Measurements from ENCODE around the gene YWHAH.

The YWHAH gene

DNA sequence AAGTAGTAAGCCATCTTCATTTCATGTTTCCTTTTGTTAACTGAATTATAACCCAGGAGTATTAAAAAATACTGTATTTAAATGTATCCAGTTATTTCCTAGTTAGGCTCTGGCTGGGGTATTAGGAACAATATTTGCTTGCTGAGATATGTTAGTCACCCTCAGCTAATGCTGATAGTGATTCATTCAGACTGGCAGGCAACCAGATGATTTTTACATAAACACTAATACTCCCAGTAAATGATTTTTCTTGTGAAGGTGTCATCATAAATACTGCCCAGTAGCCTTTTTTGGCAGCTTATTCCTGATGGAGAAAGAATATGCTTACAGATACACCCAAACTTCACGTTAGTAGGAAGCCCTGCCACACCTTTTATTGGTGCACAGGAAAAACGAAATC lies 8.1 kb downstream of the YWHAH start:
- no peaks in the 10 kb centered on the region for H3K9me3 ChIP-seq (replicated peaks; ENCODE audit: low read length)
- peaks cover 53% of the 10 kb centered on the region for H3K4me1 ChIP-seq (ENCODE audit: control insufficient read depth, insufficient read depth, low read length)
- peaks cover 47% of the 10 kb centered on the region for H3K36me3 ChIP-seq (ENCODE audit: insufficient read depth, low read length)
- peak overlapping the region; percentile 36 for H3K4me3 ChIP-seq (ENCODE audit: low read length)
- peak overlapping the region; percentile 70 for H3K4me2 ChIP-seq (ENCODE audit: low read length)
- peak overlapping the region; percentile 59 for H3K9ac ChIP-seq (ENCODE audit: low read depth, low read length)
- no peaks in the 10 kb centered on the region for H3K27me3 ChIP-seq (ENCODE audit: control insufficient read depth, insufficient read depth, low read length)

DNA sequence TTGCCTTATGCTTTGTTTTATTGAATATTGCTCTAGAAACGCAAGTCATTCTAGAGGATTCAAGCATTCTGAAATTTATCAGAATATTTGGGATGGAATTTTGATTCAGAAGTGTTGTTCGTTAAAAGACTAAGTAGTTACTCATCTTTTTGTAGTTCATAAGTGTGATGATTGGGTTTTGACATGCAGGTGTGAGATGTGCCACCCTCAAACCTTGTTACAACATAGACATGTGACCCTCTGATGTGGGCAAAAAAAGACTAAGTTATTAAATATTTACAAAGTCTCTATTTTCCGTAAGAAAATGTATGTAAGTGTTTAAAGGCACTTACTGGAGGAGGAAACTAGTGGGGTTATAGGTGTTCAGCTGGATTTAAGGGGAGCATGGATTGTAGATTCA lies 8.9 kb downstream of the YWHAH start:
- peak overlapping the region; percentile 70 for H3K4me2 ChIP-seq (ENCODE audit: low read length)
- H3K4me3 ChIP-seq (ENCODE audit: low read length) = no peak overlapping the region
- no peak overlapping the region for H3K9ac ChIP-seq (ENCODE audit: low read depth, low read length)
- H3K27me3 ChIP-seq (ENCODE audit: control insufficient read depth, insufficient read depth, low read length) = no peaks in the 10 kb centered on the region
- H3K9me3 ChIP-seq (replicated peaks; ENCODE audit: low read length) = no peaks in the 10 kb centered on the region
- H3K4me1 ChIP-seq (ENCODE audit: control insufficient read depth, insufficient read depth, low read length) = peaks cover 53% of the 10 kb centered on the region
- H3K36me3 ChIP-seq (ENCODE audit: insufficient read depth, low read length) = peaks cover 49% of the 10 kb centered on the region

DNA sequence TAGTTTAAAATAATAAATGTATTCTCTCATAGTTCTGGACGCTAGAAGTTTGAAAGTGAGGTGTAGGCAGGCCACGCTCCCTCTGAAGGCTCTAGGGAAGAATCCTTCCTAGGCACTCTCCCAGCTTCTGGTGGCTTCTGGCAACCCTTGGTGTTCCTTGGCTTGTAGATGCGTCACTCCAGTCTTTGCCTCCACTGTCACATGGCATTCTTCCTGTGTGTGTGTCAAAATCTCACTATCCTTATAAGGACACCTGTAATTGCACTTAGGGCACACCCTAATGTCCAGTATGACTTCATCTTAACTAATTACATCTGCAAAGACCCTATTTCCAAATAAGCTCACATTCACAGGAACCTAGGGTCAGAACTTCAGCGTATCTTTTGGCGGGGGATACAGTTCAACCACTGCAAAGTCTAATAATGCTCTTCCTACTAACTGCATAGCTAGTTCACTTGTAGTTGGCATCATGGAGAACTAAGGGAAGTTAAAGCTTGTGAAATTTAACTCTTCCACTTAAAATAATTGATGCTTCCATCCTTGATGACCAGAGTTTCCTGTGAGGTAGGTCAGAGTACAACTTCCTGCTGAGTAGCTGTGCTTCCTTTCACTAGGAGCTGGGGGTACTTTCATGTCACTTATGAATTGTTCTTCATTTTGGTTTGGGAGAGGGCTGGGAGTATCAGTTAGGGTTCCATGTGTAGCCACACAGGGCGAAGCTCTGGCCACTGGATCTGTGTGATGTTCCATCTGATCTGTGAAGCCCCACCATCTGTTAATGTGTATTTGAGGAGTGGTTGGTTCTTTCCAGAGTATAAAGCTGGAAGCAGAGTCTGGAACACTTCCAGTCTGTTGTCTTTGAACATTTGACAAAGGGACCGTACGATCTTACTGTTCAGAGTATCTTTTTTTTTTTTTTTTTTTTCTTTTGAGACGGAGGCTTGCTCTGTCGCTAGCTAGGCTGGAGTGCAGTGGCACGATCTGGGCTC lies 10.5 kb downstream of the YWHAH start:
- H3K27me3 ChIP-seq (ENCODE audit: control insufficient read depth, insufficient read depth, low read length) = no peaks in the 10 kb centered on the region
- H3K4me3 ChIP-seq (ENCODE audit: low read length) = no peak overlapping the region
- H3K36me3 ChIP-seq (ENCODE audit: insufficient read depth, low read length) = peaks cover 46% of the 10 kb centered on the region
- no peaks in the 10 kb centered on the region for H3K9me3 ChIP-seq (replicated peaks; ENCODE audit: low read length)
- no peak overlapping the region for H3K4me2 ChIP-seq (ENCODE audit: low read length)
- peaks cover 48% of the 10 kb centered on the region for H3K4me1 ChIP-seq (ENCODE audit: control insufficient read depth, insufficient read depth, low read length)
- no peak overlapping the region for H3K9ac ChIP-seq (ENCODE audit: low read depth, low read length)

DNA sequence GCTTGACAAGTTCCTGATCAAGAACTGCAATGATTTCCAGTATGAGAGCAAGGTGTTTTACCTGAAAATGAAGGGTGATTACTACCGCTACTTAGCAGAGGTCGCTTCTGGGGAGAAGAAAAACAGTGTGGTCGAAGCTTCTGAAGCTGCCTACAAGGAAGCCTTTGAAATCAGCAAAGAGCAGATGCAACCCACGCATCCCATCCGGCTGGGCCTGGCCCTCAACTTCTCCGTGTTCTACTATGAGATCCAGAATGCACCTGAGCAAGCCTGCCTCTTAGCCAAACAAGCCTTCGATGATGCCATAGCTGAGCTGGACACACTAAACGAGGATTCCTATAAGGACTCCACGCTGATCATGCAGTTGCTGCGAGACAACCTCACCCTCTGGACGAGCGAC lies 12.0 kb downstream of the YWHAH start:
- H3K4me3 ChIP-seq (ENCODE audit: low read length) = no peak overlapping the region
- no peak overlapping the region for H3K9ac ChIP-seq (ENCODE audit: low read depth, low read length)
- no peak overlapping the region for H3K4me2 ChIP-seq (ENCODE audit: low read length)
- peaks cover 33% of the 10 kb centered on the region for H3K4me1 ChIP-seq (ENCODE audit: control insufficient read depth, insufficient read depth, low read length)
- peaks cover 39% of the 10 kb centered on the region for H3K36me3 ChIP-seq (ENCODE audit: insufficient read depth, low read length)
- H3K9me3 ChIP-seq (replicated peaks; ENCODE audit: low read length) = no peaks in the 10 kb centered on the region
- no peaks in the 10 kb centered on the region for H3K27me3 ChIP-seq (ENCODE audit: control insufficient read depth, insufficient read depth, low read length)

DNA sequence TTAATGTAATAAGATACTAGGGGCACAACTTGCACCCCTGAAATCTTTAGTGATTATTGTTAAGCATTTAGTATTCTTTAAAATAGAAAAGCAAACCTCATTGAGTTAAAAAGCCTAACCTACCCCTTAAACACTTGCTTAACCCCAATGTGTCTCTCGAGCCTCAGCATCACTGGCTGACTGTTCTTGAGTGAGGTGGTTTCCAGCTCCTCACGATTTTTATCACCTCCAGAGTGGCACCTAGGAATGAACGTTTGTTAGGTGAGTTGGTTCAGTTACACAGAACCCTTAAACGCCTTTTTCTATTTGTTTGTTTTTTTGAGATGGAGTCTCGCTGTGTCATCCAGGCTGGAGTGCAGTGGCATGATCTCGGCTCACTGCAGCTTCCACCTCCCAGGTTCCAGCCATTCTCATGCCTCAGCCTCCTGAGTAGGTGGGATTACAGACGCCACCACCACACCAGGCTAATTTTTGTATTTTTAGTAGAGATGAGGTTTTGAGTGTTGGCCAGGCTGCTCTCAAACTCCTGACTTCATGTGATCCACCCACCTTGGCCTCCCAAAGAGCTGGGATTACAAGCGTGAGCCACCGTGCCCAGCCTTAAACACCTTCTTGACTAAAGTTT lies 13.7 kb downstream of the YWHAH start:
- no peaks in the 10 kb centered on the region for H3K9me3 ChIP-seq (replicated peaks; ENCODE audit: low read length)
- H3K4me3 ChIP-seq (ENCODE audit: low read length) = no peak overlapping the region
- H3K4me2 ChIP-seq (ENCODE audit: low read length) = no peak overlapping the region
- peaks cover 39% of the 10 kb centered on the region for H3K36me3 ChIP-seq (ENCODE audit: insufficient read depth, low read length)
- H3K9ac ChIP-seq (ENCODE audit: low read depth, low read length) = no peak overlapping the region
- peaks cover 17% of the 10 kb centered on the region for H3K4me1 ChIP-seq (ENCODE audit: control insufficient read depth, insufficient read depth, low read length)
- H3K27me3 ChIP-seq (ENCODE audit: control insufficient read depth, insufficient read depth, low read length) = no peaks in the 10 kb centered on the region

DNA sequence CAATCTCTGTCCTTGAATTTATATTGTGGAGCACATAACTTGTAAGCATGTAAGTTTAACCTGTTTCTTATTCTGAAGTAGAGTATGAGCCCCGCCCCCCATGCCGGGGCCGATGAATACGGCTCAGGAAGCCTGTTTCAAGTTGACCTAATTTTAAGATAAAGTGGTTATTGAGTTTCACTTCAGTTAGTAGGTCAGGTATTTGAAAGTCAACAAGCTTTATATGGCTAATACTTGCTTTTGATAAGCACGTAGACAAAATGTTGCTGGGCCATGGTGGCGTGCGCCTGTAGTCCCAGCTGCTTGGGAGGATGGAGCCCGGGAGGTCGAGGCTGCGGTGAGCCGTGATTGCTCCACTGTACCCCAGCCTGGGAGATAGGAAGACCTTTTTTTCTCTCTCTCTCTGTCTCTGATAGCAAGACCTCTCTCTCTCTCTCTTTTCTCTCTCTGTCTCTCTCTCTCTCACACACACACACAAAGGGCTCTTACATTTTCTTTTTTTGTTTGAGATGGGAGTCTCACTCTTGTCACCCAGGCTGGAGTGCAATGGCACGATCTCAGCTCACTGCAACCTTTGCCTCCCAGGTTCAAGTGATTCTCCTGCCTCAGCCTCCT lies 14.4 kb downstream of the YWHAH start:
- Histone ChIP-seq H3K9ac (ENCODE audit: low read depth, low read length) (no peak overlapping the region), H3K27me3 (ENCODE audit: control insufficient read depth, insufficient read depth, low read length) (no peaks in the 10 kb centered on the region), H3K36me3 (ENCODE audit: insufficient read depth, low read length) (peaks cover 39% of the 10 kb centered on the region), H3K4me2 (ENCODE audit: low read length) (no peak overlapping the region), H3K9me3 (replicated peaks; ENCODE audit: low read length) (no peaks in the 10 kb centered on the region), H3K4me1 (ENCODE audit: control insufficient read depth, insufficient read depth, low read length) (peaks cover 10% of the 10 kb centered on the region), H3K4me3 (ENCODE audit: low read length) (no peak overlapping the region)

DNA sequence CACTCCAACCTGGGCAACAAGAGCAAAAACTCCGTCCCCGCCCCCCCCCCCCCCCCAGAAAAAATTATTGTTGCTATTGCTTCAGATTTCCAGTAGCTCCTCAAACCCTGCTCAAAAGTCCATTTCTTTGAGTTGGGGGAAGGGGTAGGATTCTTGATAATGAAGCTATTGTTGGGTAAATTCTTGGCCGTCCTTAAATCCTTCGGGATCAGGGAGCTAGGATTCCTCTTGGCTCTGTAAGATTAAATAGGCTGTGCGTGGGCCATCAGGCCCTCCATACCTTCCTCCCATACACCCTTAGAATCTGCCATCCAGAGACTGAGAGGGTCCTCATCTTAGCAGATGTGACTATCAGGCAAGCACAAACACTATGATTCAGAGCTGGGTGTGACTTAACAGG lies 16.4 kb downstream of the YWHAH start:
- peaks cover 32% of the 10 kb centered on the region for H3K36me3 ChIP-seq (ENCODE audit: insufficient read depth, low read length)
- no peaks in the 10 kb centered on the region for H3K9me3 ChIP-seq (replicated peaks; ENCODE audit: low read length)
- no peaks in the 10 kb centered on the region for H3K4me1 ChIP-seq (ENCODE audit: control insufficient read depth, insufficient read depth, low read length)
- peaks cover 4% of the 10 kb centered on the region for H3K27me3 ChIP-seq (ENCODE audit: control insufficient read depth, insufficient read depth, low read length)
- H3K9ac ChIP-seq (ENCODE audit: low read depth, low read length) = no peak overlapping the region
- H3K4me3 ChIP-seq (ENCODE audit: low read length) = no peak overlapping the region
- no peak overlapping the region for H3K4me2 ChIP-seq (ENCODE audit: low read length)

DNA sequence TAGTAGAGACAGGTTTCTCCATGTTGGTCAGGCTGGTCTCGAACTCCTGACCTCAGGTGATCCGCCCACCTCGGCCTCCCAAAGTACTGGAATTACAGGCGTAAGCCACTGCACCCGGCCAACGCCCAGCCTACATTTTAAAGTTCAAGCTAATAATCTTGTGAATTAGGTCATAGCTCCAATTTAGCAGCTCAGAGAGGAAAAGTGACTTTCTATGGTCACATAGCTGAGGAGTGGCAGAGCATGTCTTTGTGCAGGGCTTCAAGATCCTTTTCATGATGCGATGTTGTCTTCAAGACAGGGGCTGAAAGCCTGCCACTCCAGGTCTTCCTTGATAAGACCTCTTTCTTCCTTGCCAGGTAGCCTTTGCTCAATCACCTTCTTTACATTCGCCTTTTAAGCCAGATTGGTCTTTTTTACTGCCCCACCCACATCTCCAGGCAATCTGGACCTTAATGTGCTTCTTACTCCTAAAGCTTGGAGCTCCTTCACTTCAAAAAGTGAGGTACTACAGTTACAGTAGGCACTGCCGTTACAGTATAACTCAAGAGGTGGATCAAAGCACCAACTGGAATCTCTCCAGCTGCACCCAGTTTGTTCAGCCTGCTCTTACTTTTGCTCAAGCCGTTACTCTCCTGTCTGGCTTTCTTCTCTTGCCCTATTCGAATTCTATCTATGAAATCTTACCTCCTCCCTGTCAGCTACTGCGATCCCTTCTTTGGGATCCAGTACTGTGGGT lies 18.2 kb downstream of the YWHAH start:
- H3K4me1 ChIP-seq (ENCODE audit: control insufficient read depth, insufficient read depth, low read length) = no peaks in the 10 kb centered on the region

DNA sequence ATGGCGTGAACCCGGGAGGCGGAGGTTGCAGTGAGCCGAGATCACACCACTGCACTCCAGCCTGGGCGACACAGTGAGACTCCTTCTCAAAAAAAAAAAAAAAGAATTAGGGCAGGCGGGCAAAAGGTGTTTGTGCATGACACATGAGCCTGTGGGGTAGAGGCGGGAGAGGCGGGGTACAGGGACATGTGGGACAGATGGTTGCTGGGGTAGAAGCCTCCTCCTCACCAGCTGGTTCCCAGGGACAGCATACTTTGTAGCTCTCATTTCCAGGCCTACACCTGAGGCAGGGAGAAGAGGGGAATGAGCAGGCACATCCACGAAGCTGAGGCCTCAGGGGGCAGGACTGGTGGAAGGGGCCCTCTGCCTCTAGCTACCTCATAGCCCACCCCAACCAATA lies 23.7 kb downstream of the YWHAH start:
- Histone ChIP-seq H3K27me3 (ENCODE audit: control insufficient read depth, insufficient read depth, low read length) (peaks cover 6% of the 10 kb centered on the region), H3K4me2 (ENCODE audit: low read length) (no peak overlapping the region), H3K4me1 (ENCODE audit: control insufficient read depth, insufficient read depth, low read length) (peaks cover 8% of the 10 kb centered on the region), H3K4me3 (ENCODE audit: low read length) (no peak overlapping the region), H3K9ac (ENCODE audit: low read depth, low read length) (no peak overlapping the region), H3K36me3 (ENCODE audit: insufficient read depth, low read length) (no peaks in the 10 kb centered on the region), H3K9me3 (replicated peaks; ENCODE audit: low read length) (no peaks in the 10 kb centered on the region)

More for the DNA sequence above, 18.2 kb downstream of the YWHAH start:
- no peaks in the 10 kb centered on the region for H3K9me3 ChIP-seq (replicated peaks; ENCODE audit: low read length)
- peaks cover 4% of the 10 kb centered on the region for H3K27me3 ChIP-seq (ENCODE audit: control insufficient read depth, insufficient read depth, low read length)
- peaks cover 14% of the 10 kb centered on the region for H3K36me3 ChIP-seq (ENCODE audit: insufficient read depth, low read length)
- no peak overlapping the region for H3K9ac ChIP-seq (ENCODE audit: low read depth, low read length)
- no peak overlapping the region for H3K4me2 ChIP-seq (ENCODE audit: low read length)
- H3K4me3 ChIP-seq (ENCODE audit: low read length) = no peak overlapping the region

DNA sequence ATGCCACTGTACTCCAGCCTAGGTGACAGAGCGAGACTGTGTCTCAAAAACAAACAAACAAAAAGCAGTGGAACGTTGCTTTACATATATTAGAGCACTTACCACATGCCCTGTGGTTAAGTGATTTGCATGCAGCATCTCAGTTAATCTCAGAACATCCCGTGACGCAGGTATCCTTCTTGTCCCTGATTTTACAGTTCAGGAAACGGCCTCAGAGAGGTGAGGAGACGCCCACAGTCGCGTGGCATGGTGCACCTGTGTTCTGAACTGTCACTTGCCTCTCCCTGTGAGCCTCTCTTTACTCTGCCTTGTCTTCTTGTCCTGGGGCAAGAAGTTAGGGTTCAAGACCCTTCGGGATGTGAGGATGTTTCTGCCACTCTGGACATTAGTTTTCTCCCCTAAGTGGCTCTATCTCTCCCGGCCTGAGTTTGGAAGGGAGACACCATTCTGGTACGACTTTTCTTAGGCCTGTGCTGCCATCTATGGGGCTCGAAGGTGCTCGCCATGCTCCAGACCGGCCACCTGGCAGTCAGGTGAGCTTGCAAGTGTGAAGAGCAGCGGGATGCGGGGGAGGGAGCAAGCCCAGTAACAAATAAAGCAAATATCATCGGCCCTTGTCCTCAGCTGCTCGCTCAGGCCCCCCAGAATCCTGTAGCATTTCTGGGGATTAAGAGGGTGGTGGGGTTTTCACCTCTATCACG lies 25.6 kb downstream of the YWHAH start:
- Histone ChIP-seq H3K9ac (ENCODE audit: low read depth, low read length) (no peak overlapping the region), H3K4me3 (ENCODE audit: low read length) (peak overlapping the region; percentile 74), H3K36me3 (ENCODE audit: insufficient read depth, low read length) (no peaks in the 10 kb centered on the region), H3K9me3 (replicated peaks; ENCODE audit: low read length) (no peaks in the 10 kb centered on the region), H3K4me2 (ENCODE audit: low read length) (peak overlapping the region; percentile 99), H3K4me1 (ENCODE audit: control insufficient read depth, insufficient read depth, low read length) (peaks cover 8% of the 10 kb centered on the region), H3K27me3 (ENCODE audit: control insufficient read depth, insufficient read depth, low read length) (peaks cover 7% of the 10 kb centered on the region)

All from skeletal muscle satellite cell (primary cell).